Renal cortical epithelial cell (primary cell): ENCODE data around the gene RBM8A. TPM values are rescaled to one million over a fixed set of nuclear protein-coding genes. Genes with fewer than 3 reads are reported as not detected.

Source experiments
- DNase-seq: peaks from one replicate; pipeline ENCODE4 v3.0.0-alpha.2; 2011; ENCODE audit warnings: low read depth
- total RNA-seq: library from RNA; depleted of rRNA; stranded (reverse); fragments of >200 nt; gene quantifications from 2 replicates; pipeline ENCODE4 v1.2.3, GENCODE V29; 2014

Gene RBM8A
- total RNA-seq, 1 donor from 2014 or later, result 238 TPM

- no peak for DNase-seq
Measured at GRCh38 chr1:145884675-145885074, 42.6 kb downstream of the RBM8A start.

GRCh38 chr1:145879775-145880174 lies 47.5 kb downstream of the RBM8A start:
- no peak for DNase-seq

- no peak for DNase-seq
Measured at GRCh38 chr1:145878724-145879123, 48.6 kb downstream of the RBM8A start.

- DNase-seq, result no peak
Measured at GRCh38 chr1:145877923-145878486, 49.3 kb downstream of the RBM8A start.

GRCh38 chr1:145874646-145875045 lies 52.6 kb downstream of the RBM8A start:
- DNase-seq, result no peak

GRCh38 chr1:145871994-145872924 lies 55.0 kb downstream of the RBM8A start:
- DNase-seq, result no peak

Other genes with a start within 250 kb of the RBM8A start
- gene PDZK1, start 220.1 kb downstream of the RBM8A start, total RNA-seq, result 34.4 and 229 TPM in 2 replicates
- gene CD160, start 208.0 kb downstream of the RBM8A start, total RNA-seq, result 0.20 TPM in 1 of 2 replicates, not detected in the other
- 17.7 and 28.7 TPM in 2 replicates for gene RNF115, start 103.4 kb downstream of the RBM8A start, total RNA-seq
- gene POLR3C, start 103.3 kb downstream of the RBM8A start, total RNA-seq, result 43.1 and 48.8 TPM in 2 replicates
- gene NUDT17, start 81.9 kb downstream of the RBM8A start, total RNA-seq, result 5.6 and 9.2 TPM in 2 replicates
- 5.9 and 17.0 TPM in 2 replicates for gene PIAS3, start 68.4 kb downstream of the RBM8A start, total RNA-seq
- gene ANKRD35, start 41.6 kb downstream of the RBM8A start, total RNA-seq, result 0.10 TPM in 1 of 2 replicates, not detected in the other
- under 0.01 and 0.65 TPM in 2 replicates for gene ITGA10, start 17.4 kb downstream of the RBM8A start, total RNA-seq
- gene PEX11B, start 8.8 kb downstream of the RBM8A start, total RNA-seq, result 39.6 and 40.6 TPM in 2 replicates
- 15.8 TPM in 2 replicates for gene LIX1L, start 30.5 kb upstream of the RBM8A start, total RNA-seq
- 0.15 TPM in 1 of 2 replicates, not detected in the other for gene ANKRD34A, start 37.1 kb upstream of the RBM8A start, total RNA-seq
- 8.9 and 12.4 TPM in 2 replicates for gene POLR3GL, start 37.2 kb upstream of the RBM8A start, total RNA-seq
- gene TXNIP, start 69.1 kb upstream of the RBM8A start, total RNA-seq, result 294 and 1,145 TPM in 2 replicates
- gene HJV, start 94.3 kb upstream of the RBM8A start, total RNA-seq, result not detected in 2 replicates
- gene NBPF10, start 217.3 kb upstream of the RBM8A start, total RNA-seq, result 1.0 and 2.2 TPM in 2 replicates